ENCODE measurements around the gene ST13.

ST13 gene

DNA sequence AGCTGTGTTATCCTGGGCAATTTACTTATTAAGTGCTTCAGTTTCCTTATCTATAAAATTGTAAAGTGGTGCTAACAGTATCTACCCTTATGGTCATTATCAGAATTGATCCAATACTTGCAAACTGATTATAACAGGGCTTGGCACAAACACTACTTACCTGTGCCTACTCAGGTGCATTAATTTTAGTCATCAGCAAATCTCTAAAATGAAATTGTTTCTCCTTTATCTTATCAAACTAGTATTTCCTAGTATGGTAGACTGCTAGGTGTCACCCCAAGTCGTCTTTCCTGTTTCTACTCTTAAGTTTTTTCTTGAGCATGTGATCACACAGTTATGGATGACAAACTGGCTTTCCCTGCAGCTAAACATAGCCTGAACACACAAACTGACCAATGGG lies 33.0 kb downstream of the ST13 start:
- no peak for ATAC-seq (replicated peaks)
- Mint-ChIP-seq H3K27ac (no peak overlapping the region), H3K4me1 (ENCODE audit: low read depth in 2 of 2) (peaks cover 6 to 9% of the 10 kb centered on the region in 2 donors), H3K4me3 (no peak overlapping the region), H3K27me3 (no peaks in the 10 kb centered on the region), H3K36me3 (ENCODE audit: insufficient read depth) (peaks cover 27% of the 10 kb centered on the region), H3K9me3 (no peaks in the 10 kb centered on the region)
- no peak for DNase-seq

DNA sequence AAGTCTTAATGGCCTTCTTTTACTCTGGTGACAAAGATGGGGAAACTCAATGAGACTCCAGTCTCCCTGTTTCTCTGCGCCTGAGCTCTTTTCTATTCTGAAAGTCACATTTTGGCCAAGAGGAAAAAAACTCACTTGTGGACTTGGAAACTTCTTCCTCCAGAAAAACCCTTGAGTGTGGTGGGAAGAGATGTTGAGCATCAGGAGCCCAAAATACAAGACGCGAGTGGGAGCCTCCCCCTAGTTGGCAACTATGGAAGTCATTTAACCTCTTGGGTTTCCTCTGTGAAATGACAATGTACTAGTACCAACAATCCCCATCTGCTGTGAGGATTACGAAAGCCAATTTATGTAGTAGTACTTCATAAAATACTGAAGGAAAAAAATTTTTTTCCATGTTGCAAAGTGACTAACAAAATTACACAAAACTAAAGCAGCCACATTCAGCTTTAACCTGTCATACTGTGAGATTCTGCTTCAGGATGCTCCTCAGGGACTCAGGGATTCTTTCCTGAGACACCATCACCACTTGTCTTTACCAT lies 36.8 kb downstream of the ST13 start:
- Mint-ChIP-seq H3K9me3 (no peaks in the 10 kb centered on the region), H3K4me3 (peak overlapping the region; percentile 90 to 95), H3K27ac (peak overlapping the region; percentile 75 to 95), H3K27me3 (no peaks in the 10 kb centered on the region), H3K36me3 (ENCODE audit: insufficient read depth) (peaks cover 11% of the 10 kb centered on the region), H3K4me1 (ENCODE audit: low read depth in 2 of 2) (peaks cover 23 to 27% of the 10 kb centered on the region in 2 donors)
- DNase-seq (no peak), ATAC-seq (replicated peaks) (no peak)

DNA sequence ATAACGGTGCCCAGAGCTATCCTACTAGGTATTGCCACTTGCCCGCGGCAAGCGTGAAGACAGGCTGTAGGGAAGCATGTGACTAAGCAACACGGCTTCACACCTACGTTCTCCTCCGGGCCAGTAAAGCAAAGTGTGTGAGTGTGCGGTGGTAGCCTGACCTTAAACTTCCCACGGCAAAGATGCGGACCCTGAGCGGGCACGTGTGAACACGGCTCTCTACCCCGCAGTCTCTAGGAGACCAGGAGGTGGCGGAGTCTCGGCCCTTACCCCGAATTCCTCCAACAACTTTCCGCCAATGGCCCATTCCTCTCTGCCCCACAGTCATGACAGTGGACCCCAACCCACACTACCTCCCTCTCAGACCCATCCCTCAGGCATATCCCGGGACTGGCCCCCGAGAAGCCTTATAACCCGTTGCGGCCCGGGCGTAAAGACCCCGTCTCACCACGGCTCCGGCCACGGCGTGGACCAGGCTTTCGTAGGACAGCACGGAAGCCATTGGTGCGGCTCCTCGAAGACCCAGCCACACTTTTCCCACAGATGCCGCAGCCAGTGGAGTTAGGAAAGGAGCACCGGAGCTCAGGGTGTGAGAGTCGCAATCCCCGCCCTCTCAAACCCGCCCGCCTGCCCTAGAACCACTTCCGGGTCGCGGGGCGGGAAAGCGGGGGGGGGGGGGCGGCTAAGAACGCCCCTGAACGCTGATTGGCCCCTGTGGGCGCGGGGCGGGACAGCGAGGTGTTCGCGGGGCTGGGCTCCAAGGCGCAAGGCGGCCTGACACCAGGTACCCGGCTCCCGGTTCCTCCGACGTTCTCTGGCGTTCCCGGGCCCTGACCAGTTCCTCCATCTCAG lies 37.5 kb downstream of the ST13 start, which contains the start of gene SLC25A17:
Gene SLC25A17, minus strand, starts transcription at position 600 of the 852 bp plus-strand sequence. Its CDS starts 98 bp downstream, at position 502.
- DNase-seq (peak; percentile 78 to 84 (median 79)), ATAC-seq (replicated peaks) (peak; percentile 82)
- Mint-ChIP-seq H3K36me3 (ENCODE audit: insufficient read depth) (peaks cover 5% of the 10 kb centered on the region), H3K9me3 (no peaks in the 10 kb centered on the region), H3K27me3 (no peaks in the 10 kb centered on the region), H3K4me1 (ENCODE audit: low read depth in 2 of 2) (peaks cover 23 to 27% of the 10 kb centered on the region in 2 donors), H3K27ac (peak within 1 kb of the TSS; percentile 75 to 95), H3K4me3 (peak within 1 kb of the TSS; percentile 90 to 95)

DNA sequence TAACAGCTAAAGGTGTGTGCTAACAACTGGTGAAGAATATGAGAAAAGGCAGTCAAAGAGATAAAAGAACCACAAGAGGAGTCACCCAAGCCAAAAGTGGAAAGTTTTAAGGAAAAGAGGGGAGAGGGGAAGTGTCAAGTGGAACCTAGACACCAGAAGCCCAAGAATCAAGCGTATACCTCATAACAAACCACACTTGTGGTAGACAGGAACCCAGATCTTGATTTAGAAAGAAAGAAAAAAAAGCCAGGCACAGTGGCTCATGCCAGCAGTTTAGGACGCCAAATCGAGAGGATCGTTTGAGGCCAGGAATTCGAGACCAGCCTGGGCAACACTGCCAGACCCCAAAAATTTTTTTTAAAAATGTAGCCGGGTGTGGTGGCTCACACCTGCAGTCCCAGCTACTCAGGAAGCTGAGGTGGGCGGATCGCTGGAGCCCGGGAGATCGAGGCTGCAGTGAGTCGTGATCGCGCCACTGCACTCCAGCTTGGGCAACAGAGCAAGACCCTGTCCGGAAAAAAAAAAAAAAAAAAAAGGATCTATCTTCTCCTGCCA lies 38.2 kb downstream of the ST13 start:
- H3K9me3 Mint-ChIP-seq = no peaks in the 10 kb centered on the region
- peak overlapping the region; percentile 90 to 95 for H3K4me3 Mint-ChIP-seq
- H3K27ac Mint-ChIP-seq = peak overlapping the region; percentile 75 to 95
- H3K36me3 Mint-ChIP-seq (ENCODE audit: insufficient read depth) = peaks cover 5% of the 10 kb centered on the region
- ATAC-seq (replicated peaks) = peak; percentile 23
- H3K27me3 Mint-ChIP-seq = no peaks in the 10 kb centered on the region
- peak; percentile 3 to 16 (median 5) for DNase-seq
- H3K4me1 Mint-ChIP-seq (ENCODE audit: low read depth in 2 of 2) = peaks cover 23 to 27% of the 10 kb centered on the region in 2 donors

DNA sequence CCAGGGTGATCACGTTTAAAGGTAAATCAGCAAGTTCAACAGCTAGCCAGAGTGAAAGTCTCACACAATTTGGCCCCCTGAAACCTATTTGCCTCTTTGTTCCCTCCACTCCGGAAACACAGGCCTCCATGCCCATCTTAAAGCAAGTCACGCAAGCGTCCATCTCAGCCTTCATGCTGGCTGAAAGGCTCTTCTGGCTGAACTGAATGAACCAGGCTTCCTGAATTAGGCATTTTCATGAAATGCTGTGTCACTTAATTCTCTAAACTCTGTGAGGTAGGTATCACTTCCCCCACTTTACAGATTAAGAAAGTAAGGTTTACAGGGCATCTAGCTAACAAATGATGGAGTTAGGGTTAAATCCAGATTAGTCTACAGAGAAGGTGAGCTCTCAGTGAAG lies 38.7 kb downstream of the ST13 start:
- Mint-ChIP-seq H3K4me1 (ENCODE audit: low read depth in 2 of 2) (peaks cover 25 to 27% of the 10 kb centered on the region in 2 donors), H3K36me3 (ENCODE audit: insufficient read depth) (peaks cover 9% of the 10 kb centered on the region), H3K4me3 (peak overlapping the region; percentile 90 to 95), H3K9me3 (no peaks in the 10 kb centered on the region), H3K27me3 (no peaks in the 10 kb centered on the region), H3K27ac (peak overlapping the region; percentile 75 to 95)
- no peak for DNase-seq
- ATAC-seq (replicated peaks) = no peak

DNA sequence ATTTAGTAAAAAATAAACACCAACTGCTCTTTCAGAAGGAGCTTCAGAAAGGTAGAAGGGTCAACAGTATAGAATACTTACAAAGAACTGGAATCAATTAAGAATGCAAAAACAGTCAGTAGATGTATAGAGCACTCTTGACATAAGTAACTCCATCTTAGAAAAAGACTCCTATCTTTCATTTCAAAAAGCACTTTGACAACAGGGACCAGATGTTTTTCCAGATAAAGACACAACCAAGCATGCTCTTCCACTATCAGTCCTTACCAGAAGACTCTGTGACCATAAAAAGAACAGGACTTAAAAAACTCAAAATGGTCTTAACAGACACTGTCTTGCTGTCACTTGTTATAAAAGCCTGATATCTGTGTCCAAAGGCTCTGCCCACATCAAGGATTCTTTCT lies 42.5 kb downstream of the ST13 start:
- Mint-ChIP-seq H3K9me3 (no peaks in the 10 kb centered on the region), H3K36me3 (ENCODE audit: insufficient read depth) (peaks cover 12% of the 10 kb centered on the region), H3K4me3 (no peak overlapping the region), H3K4me1 (ENCODE audit: low read depth in 2 of 2) (peaks cover 25 to 27% of the 10 kb centered on the region in 2 donors), H3K27me3 (no peaks in the 10 kb centered on the region), H3K27ac (no peak overlapping the region)
- ATAC-seq (replicated peaks) (no peak), DNase-seq (no peak)

DNA sequence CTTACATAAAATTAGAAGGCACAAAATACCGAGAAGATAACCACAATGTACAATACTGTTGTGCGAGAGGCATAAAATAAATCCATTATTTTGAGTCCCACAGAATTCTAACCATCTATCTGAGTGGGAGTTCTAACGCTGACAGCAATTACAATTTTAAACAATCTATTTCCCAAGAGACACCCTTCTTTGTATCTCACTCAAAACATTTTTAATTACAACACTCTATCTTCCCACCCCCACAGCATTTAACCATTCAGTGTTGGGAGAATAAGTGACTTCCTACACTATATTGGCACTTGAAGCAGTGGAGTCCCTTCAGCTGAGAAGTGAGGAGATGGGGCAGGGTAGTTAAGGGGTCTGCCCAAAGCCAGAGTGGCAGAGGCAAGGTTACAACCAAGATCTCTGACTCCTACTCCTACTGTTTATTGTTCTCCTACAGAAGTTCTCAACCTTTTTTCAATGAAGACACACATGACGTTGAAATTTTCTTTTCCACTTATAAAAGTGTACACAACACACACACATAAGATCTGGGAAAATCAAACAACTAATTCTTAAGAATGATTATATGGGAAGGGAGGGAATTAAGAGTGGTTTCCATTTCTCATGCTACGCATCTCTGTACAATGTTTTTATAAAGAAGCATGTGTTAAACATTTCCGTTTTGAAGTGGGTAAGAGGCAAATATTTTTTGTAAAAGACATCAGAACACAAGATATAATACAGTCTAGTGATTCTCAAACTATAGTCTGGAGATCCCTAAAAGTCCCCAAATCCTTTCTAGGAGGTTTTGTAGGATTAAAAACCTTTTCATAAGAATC lies 48.2 kb downstream of the ST13 start:
- H3K27me3 Mint-ChIP-seq = no peaks in the 10 kb centered on the region
- H3K36me3 Mint-ChIP-seq (ENCODE audit: insufficient read depth) = peaks cover 7% of the 10 kb centered on the region
- DNase-seq = no peak
- no peak overlapping the region for H3K4me3 Mint-ChIP-seq
- no peak for ATAC-seq (replicated peaks)
- peaks cover 13 to 23% of the 10 kb centered on the region in 2 donors for H3K4me1 Mint-ChIP-seq (ENCODE audit: low read depth in 2 of 2)
- peak overlapping the region in 1 of 2 donors; percentile 53 for H3K27ac Mint-ChIP-seq
- no peaks in the 10 kb centered on the region for H3K9me3 Mint-ChIP-seq

DNA sequence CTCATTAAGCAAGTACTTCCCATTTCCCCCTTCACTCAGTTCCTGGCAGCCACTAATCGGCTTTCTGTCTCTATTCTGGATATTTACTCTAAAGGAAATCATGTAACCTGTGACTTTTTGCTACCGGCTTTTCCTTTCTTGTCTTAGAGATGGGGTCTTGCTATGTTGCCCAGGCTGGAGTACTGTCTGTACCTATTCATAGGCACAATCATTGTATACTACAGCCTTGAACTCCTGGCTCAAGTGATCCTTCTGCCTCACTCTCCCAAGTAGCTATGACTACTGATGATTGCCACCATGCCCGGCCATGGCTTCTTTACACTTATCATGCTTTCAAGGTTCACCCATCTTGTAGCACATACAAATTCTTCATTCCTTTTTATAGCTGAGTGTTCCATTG lies 49.7 kb downstream of the ST13 start:
- H3K36me3 Mint-ChIP-seq (ENCODE audit: insufficient read depth) = no peaks in the 10 kb centered on the region
- H3K9me3 Mint-ChIP-seq = no peaks in the 10 kb centered on the region
- no peak overlapping the region for H3K4me3 Mint-ChIP-seq
- DNase-seq (no peak), ATAC-seq (replicated peaks) (no peak)
- H3K27me3 Mint-ChIP-seq = no peaks in the 10 kb centered on the region
- no peak overlapping the region for H3K27ac Mint-ChIP-seq
- peaks cover 7 to 27% of the 10 kb centered on the region in 2 donors for H3K4me1 Mint-ChIP-seq (ENCODE audit: low read depth in 2 of 2)

DNA sequence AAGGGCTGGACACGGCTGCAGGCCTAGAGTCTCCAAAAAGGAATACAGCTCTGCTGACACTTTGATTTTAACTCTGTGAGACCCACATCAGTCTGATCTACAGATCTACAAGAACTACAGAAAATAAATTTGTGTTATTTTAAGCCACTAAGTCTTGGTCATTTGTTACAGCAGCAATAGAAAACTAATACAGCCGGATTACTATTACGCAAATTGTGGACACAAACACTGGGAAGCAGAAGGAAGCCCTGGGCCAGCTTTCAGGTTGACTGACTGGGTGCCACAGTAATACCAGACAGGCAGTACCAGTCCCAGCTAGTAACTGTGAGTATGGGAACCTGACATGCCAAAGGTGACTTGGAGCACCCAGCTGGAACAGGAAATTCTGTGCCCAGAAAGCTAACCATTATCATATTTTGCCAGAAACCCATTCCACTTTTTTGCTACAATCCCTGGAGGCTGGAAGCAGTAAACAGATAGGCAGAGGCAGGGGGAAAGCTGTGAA lies 50.7 kb downstream of the ST13 start:
- Mint-ChIP-seq H3K36me3 (ENCODE audit: insufficient read depth) (no peaks in the 10 kb centered on the region), H3K27ac (no peak overlapping the region), H3K9me3 (no peaks in the 10 kb centered on the region), H3K4me3 (no peak overlapping the region), H3K27me3 (no peaks in the 10 kb centered on the region), H3K4me1 (ENCODE audit: low read depth in 2 of 2) (peaks cover 6 to 27% of the 10 kb centered on the region in 2 donors)
- ATAC-seq (replicated peaks) (no peak), DNase-seq (no peak)

DNA sequence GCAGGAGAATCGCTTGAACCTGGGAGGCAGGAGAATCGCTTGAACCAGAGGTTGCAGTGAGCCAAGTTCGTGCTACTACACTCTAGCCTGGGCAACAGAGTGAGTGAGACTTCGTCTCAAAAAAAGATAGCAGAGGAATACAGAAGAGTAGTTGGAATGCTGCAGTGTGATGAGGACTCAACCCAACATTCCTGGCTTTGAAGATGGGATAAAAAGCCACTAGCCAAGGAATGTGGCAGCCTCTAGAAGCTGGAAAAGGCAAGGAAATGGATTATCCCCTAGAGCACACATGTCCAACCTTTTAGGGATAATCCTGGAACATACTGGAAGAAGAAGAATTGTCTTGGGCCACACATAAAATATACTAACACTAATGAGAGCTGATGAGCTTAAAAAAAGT lies 51.2 kb downstream of the ST13 start:
- DNase-seq (no peak), ATAC-seq (replicated peaks) (no peak)
- Mint-ChIP-seq H3K9me3 (no peaks in the 10 kb centered on the region), H3K4me3 (no peak overlapping the region), H3K27me3 (no peaks in the 10 kb centered on the region), H3K36me3 (ENCODE audit: insufficient read depth) (no peaks in the 10 kb centered on the region), H3K4me1 (ENCODE audit: low read depth in 2 of 2) (peaks cover 6 to 27% of the 10 kb centered on the region in 2 donors), H3K27ac (peak overlapping the region in 1 of 2 donors; percentile 65)

DNA sequence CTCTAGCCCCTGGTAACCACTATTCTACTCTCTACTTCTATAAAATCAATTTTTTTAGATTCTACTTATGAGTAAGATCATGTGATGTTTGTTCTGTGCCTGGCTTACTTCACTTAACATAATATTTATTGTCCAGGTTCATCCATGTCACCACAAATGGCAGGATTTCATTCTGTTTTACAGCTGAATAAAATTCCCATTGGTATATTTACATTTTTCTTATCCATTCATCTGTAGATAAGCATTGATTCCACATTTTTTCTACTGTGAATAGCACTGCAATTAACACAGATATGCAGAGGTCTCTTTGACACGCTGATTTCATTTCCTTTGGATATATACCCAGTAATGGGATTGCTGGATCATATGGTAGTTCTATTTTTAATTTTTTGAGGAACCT lies 53.1 kb downstream of the ST13 start:
- ATAC-seq (replicated peaks) = no peak
- Mint-ChIP-seq H3K27ac (peak overlapping the region in 1 of 2 donors; percentile 62), H3K4me1 (ENCODE audit: low read depth in 2 of 2) (peaks cover 4 to 21% of the 10 kb centered on the region in 2 donors), H3K9me3 (no peaks in the 10 kb centered on the region), H3K27me3 (no peaks in the 10 kb centered on the region), H3K4me3 (no peak overlapping the region), H3K36me3 (ENCODE audit: insufficient read depth) (peaks cover 12% of the 10 kb centered on the region)
- no peak for DNase-seq

DNA sequence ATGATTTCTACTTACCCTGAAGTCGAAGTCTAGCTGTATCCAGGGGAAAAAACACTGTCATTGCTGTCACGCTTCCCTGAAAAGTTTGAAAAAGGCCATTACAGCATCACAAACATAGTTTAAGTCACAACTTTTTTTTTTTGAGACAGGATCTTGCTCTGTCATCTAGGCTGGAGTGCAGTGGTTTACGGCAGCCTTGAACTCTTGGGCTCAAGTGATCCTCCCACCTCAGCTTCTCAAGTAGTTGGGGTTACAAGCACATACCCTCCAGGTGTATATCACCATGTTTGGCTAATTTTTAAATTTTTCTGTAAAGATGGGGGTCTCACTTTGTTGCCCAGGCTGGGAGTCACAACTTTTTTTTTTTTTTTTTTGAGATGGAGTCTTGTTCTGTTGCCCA lies 57.4 kb downstream of the ST13 start:
- H3K27ac Mint-ChIP-seq = peak overlapping the region in 1 of 2 donors; percentile 60
- no peak overlapping the region for H3K4me3 Mint-ChIP-seq
- DNase-seq (no peak), ATAC-seq (replicated peaks) (no peak)
- no peaks in the 10 kb centered on the region for H3K9me3 Mint-ChIP-seq
- no peaks in the 10 kb centered on the region for H3K27me3 Mint-ChIP-seq
- peaks cover 0 to 4% of the 10 kb centered on the region in 2 donors for H3K4me1 Mint-ChIP-seq (ENCODE audit: low read depth in 2 of 2)
- H3K36me3 Mint-ChIP-seq (ENCODE audit: insufficient read depth) = peaks cover 14% of the 10 kb centered on the region

DNA sequence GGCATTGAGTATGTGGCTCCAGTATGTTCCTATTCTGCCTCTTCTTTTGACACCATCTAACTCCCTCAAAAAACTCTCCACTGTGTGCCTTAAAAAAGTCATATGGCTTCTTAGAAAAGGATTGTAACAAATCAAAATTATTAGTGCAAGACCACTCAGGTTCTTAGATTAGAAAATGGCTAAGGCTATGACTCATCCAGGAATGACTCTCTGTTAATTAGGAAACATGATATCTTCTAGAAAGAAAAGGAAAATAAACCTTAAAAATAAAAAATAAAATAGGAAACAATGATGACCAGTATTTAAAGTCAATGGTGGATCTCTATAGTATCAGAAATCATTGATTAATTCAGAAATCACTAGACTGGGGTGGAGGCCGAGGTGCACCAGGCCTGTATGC lies 59.0 kb downstream of the ST13 start:
- ATAC-seq (replicated peaks) = no peak
- Mint-ChIP-seq H3K4me1 (ENCODE audit: low read depth in 2 of 2) (no peaks in the 10 kb centered on the region), H3K9me3 (no peaks in the 10 kb centered on the region), H3K36me3 (ENCODE audit: insufficient read depth) (peaks cover 25% of the 10 kb centered on the region), H3K4me3 (no peak overlapping the region), H3K27me3 (no peaks in the 10 kb centered on the region), H3K27ac (no peak overlapping the region)
- DNase-seq = no peak

Data from effector memory CD8-positive, alpha-beta T cell (primary cell).